ENCODE measurements around the gene OST4.
A peak's percentile ranks its signal among the peaks of the same experiment; 100 is the strongest.

The OST4 gene

GRCh38 chr2:27074738-27075565, 3.5 kb upstream of the OST4 start:
- H3K9me3 ChIP-seq (ENCODE audit: control insufficient read depth, insufficient read depth, low read depth, low read length) = no peaks in the 10 kb centered on the region
- H3K4me1 ChIP-seq (ENCODE audit: control insufficient read depth, insufficient read depth, low read length) = peaks cover 22% of the 10 kb centered on the region
- no peaks in the 10 kb centered on the region for H3K27me3 ChIP-seq (ENCODE audit: control insufficient read depth, insufficient read depth, low read length)
- peaks cover 3% of the 10 kb centered on the region for H3K36me3 ChIP-seq (ENCODE audit: control insufficient read depth, insufficient read depth, low read length)
- no peak overlapping the region for H3K9ac ChIP-seq (ENCODE audit: low read length)
- H3K4me3 ChIP-seq (ENCODE audit: low read depth, low read length) = no peak overlapping the region
- no peak overlapping the region for H3K27ac ChIP-seq (ENCODE audit: low read depth, low read length)

DNA sequence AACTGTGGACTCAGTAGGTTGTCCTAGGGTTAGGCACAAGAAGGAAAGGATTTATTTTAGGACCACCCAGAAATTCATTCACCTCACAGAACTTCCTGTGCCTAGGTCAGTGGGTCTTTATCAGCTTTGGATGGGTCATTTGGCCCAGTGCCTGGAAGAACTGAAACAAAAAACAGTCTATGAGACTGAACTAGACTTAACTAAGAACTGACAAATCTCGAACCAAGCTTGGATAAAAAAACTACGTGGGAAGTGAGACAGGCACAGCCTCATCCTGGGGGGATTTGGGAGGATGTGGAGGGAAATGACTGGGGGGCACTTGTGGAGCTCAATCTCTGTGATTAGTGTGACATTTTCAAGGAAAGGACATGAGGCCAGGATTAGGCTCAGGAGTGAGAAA, 2.3 kb upstream of the OST4 start:
- peaks cover 17% of the 10 kb centered on the region for H3K4me1 ChIP-seq (ENCODE audit: control insufficient read depth, insufficient read depth, low read length)
- H3K36me3 ChIP-seq (ENCODE audit: control insufficient read depth, insufficient read depth, low read length) = peaks cover 15% of the 10 kb centered on the region
- H3K27me3 ChIP-seq (ENCODE audit: control insufficient read depth, insufficient read depth, low read length) = no peaks in the 10 kb centered on the region
- no peaks in the 10 kb centered on the region for H3K9me3 ChIP-seq (ENCODE audit: control insufficient read depth, insufficient read depth, low read depth, low read length)
- no peak overlapping the region for H3K27ac ChIP-seq (ENCODE audit: low read depth, low read length)
- H3K4me3 ChIP-seq (ENCODE audit: low read depth, low read length) = no peak overlapping the region
- H3K9ac ChIP-seq (ENCODE audit: low read length) = no peak overlapping the region

- Histone ChIP-seq H3K4me3 (ENCODE audit: low read depth, low read length) (peak overlapping the region; percentile 83), H3K4me1 (ENCODE audit: control insufficient read depth, insufficient read depth, low read length) (peaks cover 12% of the 10 kb centered on the region), H3K27me3 (ENCODE audit: control insufficient read depth, insufficient read depth, low read length) (no peaks in the 10 kb centered on the region), H3K27ac (ENCODE audit: low read depth, low read length) (no peak overlapping the region; the same call in 1 of the 2 replicates), H3K36me3 (ENCODE audit: control insufficient read depth, insufficient read depth, low read length) (peaks cover 24% of the 10 kb centered on the region), H3K9me3 (ENCODE audit: control insufficient read depth, insufficient read depth, low read depth, low read length) (no peaks in the 10 kb centered on the region), H3K9ac (ENCODE audit: low read length) (peak overlapping the region; percentile 62)
Observed at GRCh38 chr2:27072920-27073319, 1.5 kb upstream of the OST4 start.

- Histone ChIP-seq H3K36me3 (ENCODE audit: control insufficient read depth, insufficient read depth, low read length) (peaks cover 31% of the 10 kb centered on the region), H3K4me1 (ENCODE audit: control insufficient read depth, insufficient read depth, low read length) (peaks cover 12% of the 10 kb centered on the region), H3K27me3 (ENCODE audit: control insufficient read depth, insufficient read depth, low read length) (no peaks in the 10 kb centered on the region), H3K9ac (ENCODE audit: low read length) (peak overlapping the region; percentile 62), H3K27ac (ENCODE audit: low read depth, low read length) (peak overlapping the region; percentile 19; the same call in 1 of the 2 replicates), H3K4me3 (ENCODE audit: low read depth, low read length) (peak overlapping the region; percentile 83), H3K9me3 (ENCODE audit: control insufficient read depth, insufficient read depth, low read depth, low read length) (no peaks in the 10 kb centered on the region)
Observed at GRCh38 chr2:27071990-27072830, 756 bp upstream of the OST4 start.

DNA sequence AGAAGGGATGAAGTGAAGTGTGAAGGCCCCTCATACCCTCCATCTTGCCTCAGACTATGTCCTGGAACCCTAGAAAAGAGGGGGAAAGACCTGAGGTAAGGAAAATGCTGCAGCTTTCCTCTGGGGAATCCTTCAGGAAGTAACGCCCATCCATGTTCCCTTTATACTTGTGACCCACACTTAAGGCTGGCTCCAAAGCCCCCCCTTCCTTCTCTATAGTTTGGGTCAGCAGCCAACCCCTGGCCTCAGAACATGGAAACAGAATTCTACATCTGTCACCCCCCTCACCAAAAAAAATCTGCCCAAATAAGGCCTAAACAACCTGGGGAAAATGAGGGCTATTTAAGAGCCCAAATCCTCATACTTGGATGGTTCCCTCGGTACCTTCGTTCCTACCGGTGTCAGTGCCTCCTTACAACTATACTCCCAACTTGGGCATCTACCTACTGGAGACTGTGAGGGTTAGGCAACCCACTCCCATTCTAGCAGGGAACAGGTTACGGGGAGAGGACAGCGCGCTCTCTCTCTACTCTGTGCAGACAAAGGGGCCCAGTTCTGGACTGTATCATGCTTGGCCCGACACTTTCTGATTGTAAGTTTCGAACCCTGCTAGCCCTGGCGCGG, 689 bp downstream of the OST4 start:
- H3K9ac ChIP-seq (ENCODE audit: low read length) = peak overlapping the region; percentile 81
- H3K4me1 ChIP-seq (ENCODE audit: control insufficient read depth, insufficient read depth, low read length) = peaks cover 12% of the 10 kb centered on the region
- no peaks in the 10 kb centered on the region for H3K9me3 ChIP-seq (ENCODE audit: control insufficient read depth, insufficient read depth, low read depth, low read length)
- peak overlapping the region; percentile 83 for H3K4me3 ChIP-seq (ENCODE audit: low read depth, low read length)
- peaks cover 35% of the 10 kb centered on the region for H3K36me3 ChIP-seq (ENCODE audit: control insufficient read depth, insufficient read depth, low read length)
- no peaks in the 10 kb centered on the region for H3K27me3 ChIP-seq (ENCODE audit: control insufficient read depth, insufficient read depth, low read length)
- H3K27ac ChIP-seq (ENCODE audit: low read depth, low read length) = peak overlapping the region; percentile 52; the same call in 1 of the 2 replicates

DNA sequence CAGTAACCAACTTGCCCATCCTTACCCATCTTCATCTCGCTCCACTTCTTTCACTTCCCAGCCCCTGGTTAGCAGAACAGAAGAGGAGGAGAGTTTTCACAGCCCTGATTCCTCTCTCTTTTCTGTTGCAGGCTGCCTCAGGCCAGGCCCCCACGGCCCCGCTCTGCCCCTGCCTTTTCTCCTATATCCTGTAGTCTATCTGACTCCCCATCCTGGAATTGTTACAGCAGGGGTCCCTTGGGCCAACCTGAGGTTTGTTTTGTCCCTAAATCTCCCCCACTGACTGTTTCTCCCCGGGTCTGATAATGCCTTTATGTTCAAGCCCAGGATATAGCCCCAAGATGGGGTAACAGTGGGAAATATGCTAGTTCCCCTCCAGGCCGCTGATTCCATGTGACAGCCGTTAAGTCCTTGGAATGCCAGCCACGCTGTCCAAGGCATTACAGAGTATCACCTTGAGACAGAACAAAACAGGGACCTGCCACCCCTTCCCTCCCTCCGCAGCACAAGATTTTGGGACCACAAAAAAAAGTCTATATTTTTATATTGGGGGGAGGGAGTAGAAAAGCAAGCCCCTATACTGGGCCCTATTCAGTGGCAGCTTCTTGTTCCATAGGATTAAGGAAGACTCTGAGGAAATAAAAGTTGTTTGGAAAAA, 1.4 kb downstream of the OST4 start:
- Histone ChIP-seq H3K36me3 (ENCODE audit: control insufficient read depth, insufficient read depth, low read length) (peaks cover 41% of the 10 kb centered on the region), H3K4me3 (ENCODE audit: low read depth, low read length) (peak overlapping the region; percentile 83), H3K9ac (ENCODE audit: low read length) (no peak overlapping the region), H3K27ac (ENCODE audit: low read depth, low read length) (no peak overlapping the region), H3K9me3 (ENCODE audit: control insufficient read depth, insufficient read depth, low read depth, low read length) (no peaks in the 10 kb centered on the region), H3K4me1 (ENCODE audit: control insufficient read depth, insufficient read depth, low read length) (peaks cover 12% of the 10 kb centered on the region), H3K27me3 (ENCODE audit: control insufficient read depth, insufficient read depth, low read length) (no peaks in the 10 kb centered on the region)

DNA sequence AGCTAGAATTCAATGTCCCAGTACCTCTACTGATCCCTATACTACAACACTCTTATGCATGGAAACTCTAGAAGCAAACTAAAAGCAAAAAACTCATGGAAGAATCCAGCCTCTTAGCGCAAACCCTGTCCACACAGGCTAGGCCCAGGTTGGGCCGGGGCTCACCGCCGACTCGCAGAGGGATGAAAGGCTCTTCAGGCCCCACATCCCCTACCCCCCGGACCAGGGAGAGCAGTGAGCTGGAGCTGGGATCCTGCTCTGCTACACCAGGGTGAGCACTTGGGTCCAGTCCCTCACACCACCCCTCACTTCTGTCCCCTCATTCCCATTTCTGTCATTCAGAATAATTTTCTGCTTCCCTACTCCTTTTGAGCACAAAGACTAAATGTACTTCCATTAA, 2.0 kb downstream of the OST4 start:
- Histone ChIP-seq H3K9me3 (ENCODE audit: control insufficient read depth, insufficient read depth, low read depth, low read length) (no peaks in the 10 kb centered on the region), H3K36me3 (ENCODE audit: control insufficient read depth, insufficient read depth, low read length) (peaks cover 45% of the 10 kb centered on the region), H3K9ac (ENCODE audit: low read length) (no peak overlapping the region), H3K27me3 (ENCODE audit: control insufficient read depth, insufficient read depth, low read length) (no peaks in the 10 kb centered on the region), H3K4me1 (ENCODE audit: control insufficient read depth, insufficient read depth, low read length) (peaks cover 12% of the 10 kb centered on the region), H3K4me3 (ENCODE audit: low read depth, low read length) (no peak overlapping the region), H3K27ac (ENCODE audit: low read depth, low read length) (no peak overlapping the region)

DNA sequence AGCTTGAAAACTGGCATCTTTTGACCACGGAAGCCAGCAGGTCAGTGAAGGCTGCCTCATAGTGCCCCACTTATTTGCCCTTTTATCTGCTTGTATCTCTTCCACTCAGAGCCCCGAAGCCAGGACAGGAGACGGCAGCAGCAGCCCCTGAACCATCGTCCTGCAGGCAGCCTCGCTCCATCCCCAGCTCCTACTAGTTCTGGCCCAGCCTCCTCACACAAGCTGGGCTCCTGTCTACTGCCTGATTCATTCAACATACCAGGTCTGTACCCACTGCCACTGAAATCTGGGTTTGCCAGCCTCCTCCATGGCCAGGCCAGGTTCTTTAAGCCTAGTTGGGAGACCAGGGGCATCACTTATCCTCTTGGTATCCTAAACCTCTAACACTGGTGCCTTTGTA, 4.1 kb downstream of the OST4 start:
- Histone ChIP-seq H3K27ac (ENCODE audit: low read depth, low read length) (no peak overlapping the region), H3K36me3 (ENCODE audit: control insufficient read depth, insufficient read depth, low read length) (peaks cover 52% of the 10 kb centered on the region), H3K27me3 (ENCODE audit: control insufficient read depth, insufficient read depth, low read length) (no peaks in the 10 kb centered on the region), H3K9me3 (ENCODE audit: control insufficient read depth, insufficient read depth, low read depth, low read length) (no peaks in the 10 kb centered on the region), H3K9ac (ENCODE audit: low read length) (no peak overlapping the region), H3K4me1 (ENCODE audit: control insufficient read depth, insufficient read depth, low read length) (peaks cover 5% of the 10 kb centered on the region), H3K4me3 (ENCODE audit: low read depth, low read length) (no peak overlapping the region)

DNA sequence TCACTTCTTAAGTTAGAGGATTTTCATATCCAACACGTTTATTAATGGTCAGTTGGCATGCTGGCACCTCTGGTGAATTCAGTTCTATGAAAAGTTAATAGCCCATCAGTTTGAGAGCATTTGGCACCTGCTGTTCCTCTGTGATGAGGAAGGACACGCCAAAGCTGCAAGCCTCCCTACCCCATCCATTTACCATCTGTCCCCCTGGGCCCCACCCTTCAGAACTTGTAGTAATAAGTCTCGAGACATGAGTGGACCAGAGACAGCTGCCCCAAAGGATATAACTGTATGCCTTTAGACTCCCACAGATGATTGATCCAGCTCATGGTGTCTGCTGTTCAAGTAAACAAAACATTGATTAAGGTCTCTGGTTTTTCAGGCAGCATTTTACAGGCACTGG, 6.3 kb downstream of the OST4 start:
- Histone ChIP-seq H3K9ac (ENCODE audit: low read length) (no peak overlapping the region), H3K4me3 (ENCODE audit: low read depth, low read length) (no peak overlapping the region), H3K27me3 (ENCODE audit: control insufficient read depth, insufficient read depth, low read length) (no peaks in the 10 kb centered on the region), H3K9me3 (ENCODE audit: control insufficient read depth, insufficient read depth, low read depth, low read length) (no peaks in the 10 kb centered on the region), H3K27ac (ENCODE audit: low read depth, low read length) (no peak overlapping the region), H3K4me1 (ENCODE audit: control insufficient read depth, insufficient read depth, low read length) (no peaks in the 10 kb centered on the region), H3K36me3 (ENCODE audit: control insufficient read depth, insufficient read depth, low read length) (peaks cover 61% of the 10 kb centered on the region)

DNA sequence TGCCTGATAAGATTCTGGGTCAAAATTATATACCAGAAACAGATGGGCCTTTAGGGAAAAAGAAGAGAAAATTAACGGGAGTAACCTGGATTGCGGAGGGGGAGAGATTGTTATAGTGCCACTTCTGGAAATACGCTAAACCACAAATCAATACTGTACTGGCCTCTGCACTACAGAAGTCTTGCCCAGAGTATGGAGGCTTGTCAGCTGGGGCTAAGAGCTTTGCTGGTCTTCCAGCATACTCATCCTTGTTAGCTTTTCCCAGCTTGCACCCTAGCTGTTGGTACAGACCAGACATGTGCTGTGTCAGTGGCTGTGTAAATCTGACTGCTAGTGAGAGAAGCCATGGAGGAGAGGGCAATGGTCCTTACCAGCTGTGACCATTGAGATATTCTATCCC, 11.1 kb downstream of the OST4 start:
- Histone ChIP-seq H3K4me3 (ENCODE audit: low read depth, low read length) (no peak overlapping the region), H3K4me1 (ENCODE audit: control insufficient read depth, insufficient read depth, low read length) (no peaks in the 10 kb centered on the region), H3K27ac (ENCODE audit: low read depth, low read length) (no peak overlapping the region), H3K27me3 (ENCODE audit: control insufficient read depth, insufficient read depth, low read length) (no peaks in the 10 kb centered on the region), H3K9ac (ENCODE audit: low read length) (no peak overlapping the region), H3K9me3 (ENCODE audit: control insufficient read depth, insufficient read depth, low read depth, low read length) (no peaks in the 10 kb centered on the region), H3K36me3 (ENCODE audit: control insufficient read depth, insufficient read depth, low read length) (peaks cover 67% of the 10 kb centered on the region)

All from HUES6 (cell line).